Testis (tissue), 2 donors: ENCODE results near the gene H6PD.

Experiments
- CTCF ChIP-seq, 3 experiments: fragments of 450-650 bp in 2 of 3; fragments of 200-600 bp in 1 of 3; sonication (generic) in 1 of 3; IDR thresholded peaks; one replicate each; pipeline ENCODE4 v1.5.1; 2016 to 2019; ENCODE audit warnings: antibody characterized with exemption in 3 of 3, mild to moderate bottlenecking in 2 of 3, moderate library complexity in 1 of 3
- POLR2A ChIP-seq: fragments of 450-650 bp; IDR thresholded peaks from one replicate; pipeline ENCODE4 v1.6.1; 2017; ENCODE audit warnings: antibody characterized with exemption, mild to moderate bottlenecking, moderate library complexity

GRCh38 chr1:9262096-9262986, 27.8 kb downstream of the H6PD start:
- no peak for TF ChIP-seq POLR2A
- TF ChIP-seq CTCF (IDR thresholded peaks at IDR 0.05), result no peak
